ENCODE measurements around the gene HSH2D.

Gene HSH2D

GRCh38 chr19:16127080-16127479, 16.4 kb upstream of the HSH2D start:
- H3K79me2 ChIP-seq (ENCODE audit: low read length), result peaks cover 96% of the 10 kb centered on the region
- no peak overlapping the region for H3K27ac ChIP-seq (ENCODE audit: low read length)
- peaks cover 6% of the 10 kb centered on the region; the same call in 1 of the 2 replicates for H3F3A ChIP-seq (ENCODE audit: insufficient read depth, low read length)

GRCh38 chr19:16127776-16128371, 15.6 kb upstream of the HSH2D start:
- Histone ChIP-seq H3K36me3 (replicated peaks; ENCODE audit: insufficient read depth, low read length) (peaks cover 51% of the 10 kb centered on the region), H3K27me3 (replicated peaks; ENCODE audit: insufficient read depth, low read length) (no peaks in the 10 kb centered on the region), H3K4me2 (ENCODE audit: low read depth, low read length) (no peak overlapping the region), H3K4me1 (ENCODE audit: low read length) (peaks cover 8% of the 10 kb centered on the region), H2AFZ (ENCODE audit: low read length) (no peak overlapping the region), H3K4me3 (ENCODE audit: low read length) (no peak overlapping the region), H3F3A (ENCODE audit: insufficient read depth, low read length) (peaks cover 14% of the 10 kb centered on the region), H3K79me2 (ENCODE audit: low read length) (peaks cover 96% of the 10 kb centered on the region), H4K20me1 (ENCODE audit: insufficient read depth, low read length) (no peaks in the 10 kb centered on the region), H3K9me2 (replicated peaks; ENCODE audit: insufficient read depth, low read length) (no peaks in the 10 kb centered on the region), H3K27ac (ENCODE audit: low read length) (no peak overlapping the region), H3K9ac (ENCODE audit: low read length) (no peak overlapping the region), H3K9me3 (replicated peaks; ENCODE audit: insufficient read depth, low read length) (no peaks in the 10 kb centered on the region)
- DNase-seq, result no peak
- TF ChIP-seq EZH2phosphoT487 (IDR thresholded peaks at IDR 0.05; ENCODE audit: low read length) (no peak), CTCF (IDR thresholded peaks at IDR 0.05; ENCODE audit: low read length) (no peak), EZH2 (optimal IDR thresholded peaks at IDR 0.05; ENCODE audit: low read depth, low read length) (no peak)

More at GRCh38 chr19:16127080-16127479, 16.4 kb upstream of the HSH2D start:
- Histone ChIP-seq H3K9ac (ENCODE audit: low read length) (no peak overlapping the region), H3K9me3 (replicated peaks; ENCODE audit: insufficient read depth, low read length) (no peaks in the 10 kb centered on the region), H4K20me1 (ENCODE audit: insufficient read depth, low read length) (no peaks in the 10 kb centered on the region), H3K9me2 (replicated peaks; ENCODE audit: insufficient read depth, low read length) (no peaks in the 10 kb centered on the region), H3K36me3 (replicated peaks; ENCODE audit: insufficient read depth, low read length) (peaks cover 51% of the 10 kb centered on the region), H3K27me3 (replicated peaks; ENCODE audit: insufficient read depth, low read length) (no peaks in the 10 kb centered on the region), H3K4me2 (ENCODE audit: low read depth, low read length) (no peak overlapping the region), H2AFZ (ENCODE audit: low read length) (no peak overlapping the region), H3K4me1 (ENCODE audit: low read length) (peaks cover under 1% of the 10 kb centered on the region; the same call in 1 of the 2 replicates), H3K4me3 (ENCODE audit: low read length) (no peak overlapping the region)
- DNase-seq, result no peak
- TF ChIP-seq CTCF (IDR thresholded peaks at IDR 0.05; ENCODE audit: low read length), result no peak
- TF ChIP-seq EZH2 (optimal IDR thresholded peaks at IDR 0.05; ENCODE audit: low read depth, low read length), result no peak
- no peak for TF ChIP-seq EZH2phosphoT487 (IDR thresholded peaks at IDR 0.05; ENCODE audit: low read length)

GRCh38 chr19:16131648-16132047, 11.8 kb upstream of the HSH2D start:
- no peaks in the 10 kb centered on the region for H3K27me3 ChIP-seq (replicated peaks; ENCODE audit: insufficient read depth, low read length)
- H3K4me3 ChIP-seq (ENCODE audit: low read length), result no peak overlapping the region
- peaks cover 46% of the 10 kb centered on the region for H3F3A ChIP-seq (ENCODE audit: insufficient read depth, low read length)
- no peaks in the 10 kb centered on the region for H4K20me1 ChIP-seq (ENCODE audit: insufficient read depth, low read length)
- H3K9me2 ChIP-seq (replicated peaks; ENCODE audit: insufficient read depth, low read length), result no peaks in the 10 kb centered on the region
- TF ChIP-seq EZH2 (optimal IDR thresholded peaks at IDR 0.05; ENCODE audit: low read depth, low read length), result no peak
- TF ChIP-seq CTCF (IDR thresholded peaks at IDR 0.05; ENCODE audit: low read length), result no peak
- no peak for TF ChIP-seq EZH2phosphoT487 (IDR thresholded peaks at IDR 0.05; ENCODE audit: low read length)
- H3K79me2 ChIP-seq (ENCODE audit: low read length), result peaks cover 68% of the 10 kb centered on the region
- no peak for DNase-seq
- H2AFZ ChIP-seq (ENCODE audit: low read length), result no peak overlapping the region
- peaks cover 40% of the 10 kb centered on the region for H3K4me1 ChIP-seq (ENCODE audit: low read length)
- H3K9me3 ChIP-seq (replicated peaks; ENCODE audit: insufficient read depth, low read length), result no peaks in the 10 kb centered on the region
- H3K27ac ChIP-seq (ENCODE audit: low read length), result no peak overlapping the region
- peaks cover 41% of the 10 kb centered on the region for H3K36me3 ChIP-seq (replicated peaks; ENCODE audit: insufficient read depth, low read length)
- H3K9ac ChIP-seq (ENCODE audit: low read length), result no peak overlapping the region
- H3K4me2 ChIP-seq (ENCODE audit: low read depth, low read length), result no peak overlapping the region

Data from MM.1S (cell line).